OCI-LY7 (cell line): ENCODE measurements around the gene PROK2.

Experiments used
- EZH2phosphoT487 ChIP-seq: fragments of 200-600 bp; sonication (generic); IDR thresholded peaks from 2 replicates; pipeline ENCODE4 v1.6.1; 2018; ENCODE audit warnings: low read depth, borderline replicate concordance, mild to moderate bottlenecking, mixed run types, antibody characterized with exemption, low read length, moderate library complexity, mixed read lengths
- TF ChIP-seq, protein P1 (sequence below): fragments of 200-600 bp; sonication (generic); conservative IDR thresholded peaks from 2 replicates; pipeline ENCODE4 v1.5.1; 2014; ENCODE audit warnings: mild to moderate bottlenecking, antibody characterized with exemption, low read length, moderate library complexity, mixed read lengths

DNA sequence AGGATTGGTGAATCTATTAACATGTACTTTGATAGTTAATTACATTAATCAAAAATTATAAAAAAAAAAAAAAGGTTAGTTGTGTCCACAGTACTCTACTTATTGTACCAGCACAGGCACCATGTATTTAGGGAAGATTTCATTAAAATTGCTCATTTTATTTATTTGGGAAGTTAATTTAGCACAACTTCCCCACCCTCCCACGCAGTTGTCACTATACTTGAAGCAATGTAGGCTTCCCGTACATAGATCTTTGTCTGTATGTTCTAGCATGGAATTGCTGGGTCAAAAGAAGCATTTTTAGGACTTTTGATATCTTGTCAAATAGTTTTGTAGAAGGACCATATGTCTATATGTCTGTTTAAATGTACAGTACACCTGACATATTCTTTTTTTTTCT, 26.9 kb downstream of the PROK2 start:
- TF ChIP-seq, protein P1, sequence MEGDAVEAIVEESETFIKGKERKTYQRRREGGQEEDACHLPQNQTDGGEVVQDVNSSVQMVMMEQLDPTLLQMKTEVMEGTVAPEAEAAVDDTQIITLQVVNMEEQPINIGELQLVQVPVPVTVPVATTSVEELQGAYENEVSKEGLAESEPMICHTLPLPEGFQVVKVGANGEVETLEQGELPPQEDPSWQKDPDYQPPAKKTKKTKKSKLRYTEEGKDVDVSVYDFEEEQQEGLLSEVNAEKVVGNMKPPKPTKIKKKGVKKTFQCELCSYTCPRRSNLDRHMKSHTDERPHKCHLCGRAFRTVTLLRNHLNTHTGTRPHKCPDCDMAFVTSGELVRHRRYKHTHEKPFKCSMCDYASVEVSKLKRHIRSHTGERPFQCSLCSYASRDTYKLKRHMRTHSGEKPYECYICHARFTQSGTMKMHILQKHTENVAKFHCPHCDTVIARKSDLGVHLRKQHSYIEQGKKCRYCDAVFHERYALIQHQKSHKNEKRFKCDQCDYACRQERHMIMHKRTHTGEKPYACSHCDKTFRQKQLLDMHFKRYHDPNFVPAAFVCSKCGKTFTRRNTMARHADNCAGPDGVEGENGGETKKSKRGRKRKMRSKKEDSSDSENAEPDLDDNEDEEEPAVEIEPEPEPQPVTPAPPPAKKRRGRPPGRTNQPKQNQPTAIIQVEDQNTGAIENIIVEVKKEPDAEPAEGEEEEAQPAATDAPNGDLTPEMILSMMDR: no peak
- TF ChIP-seq EZH2phosphoT487: no peak
